ENCODE results near the gene CCDC180. TPM values are rescaled to one million over a fixed set of nuclear protein-coding genes. Genes with fewer than 3 reads are reported as not detected.

The CCDC180 gene
- total RNA-seq, 2 experiments from 2014 or later, result 0.13 to 1.2 TPM

DNA sequence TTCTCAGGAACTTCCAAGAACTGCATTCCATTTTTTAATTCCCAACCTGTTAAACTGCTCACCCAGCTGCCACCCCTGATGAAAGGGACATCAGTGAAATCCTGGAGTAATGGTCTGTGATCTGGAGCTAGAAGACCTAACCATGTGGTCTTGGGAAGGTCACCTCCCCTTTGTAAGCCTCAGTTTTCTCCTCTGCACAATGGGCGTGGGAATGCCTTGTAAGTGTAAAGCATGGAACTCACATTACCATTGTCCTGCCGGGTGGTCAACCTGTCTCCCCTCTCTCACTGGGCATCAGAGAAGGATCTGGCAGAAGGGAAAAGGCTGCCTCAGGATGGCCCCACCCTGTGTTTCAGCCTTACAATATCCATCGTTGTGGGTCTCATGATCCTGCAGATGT lies 15.3 kb upstream of the CCDC180 start:
- no peak overlapping the region for H2AFZ ChIP-seq (ENCODE audit: low read length)
- intact Hi-C loops (cut with micrococcal nuclease; ENCODE audit: unreplicated experiment), result no loop called here
- no peak for DNase-seq (ENCODE audit: low spot score)
- H3K36me3 ChIP-seq (ENCODE audit: insufficient read depth, low read length), result no peaks in the 10 kb centered on the region
- H3K9me3 ChIP-seq (ENCODE audit: low read length), result no peaks in the 10 kb centered on the region
- H3K79me2 ChIP-seq (ENCODE audit: insufficient read depth, low read depth, low read length), result no peaks in the 10 kb centered on the region
- no peaks in the 10 kb centered on the region for H3K9me2 ChIP-seq (ENCODE audit: insufficient read depth, low read length)
- no TSS peak for BruUV-seq (replicated peaks)
- no peaks in the 10 kb centered on the region for H4K20me1 ChIP-seq (ENCODE audit: insufficient read depth, low read length)
- CTCF ChIA-PET (ENCODE audit: unreplicated experiment), result no interaction called here
- POLR2A ChIA-PET, result no interaction called here
- H3K27ac ChIP-seq (ENCODE audit: low read depth, low read length, poor library complexity, severe bottlenecking), result no peak overlapping the region
- H3K4me3 ChIP-seq (ENCODE audit: low read depth, low read length, poor library complexity, severe bottlenecking), result no peak overlapping the region
- H3K4me1 ChIP-seq (ENCODE audit: insufficient read depth, low read length, poor library complexity, severe bottlenecking), result no peaks in the 10 kb centered on the region
- H3K4me2 ChIP-seq (ENCODE audit: low read length), result no peak overlapping the region
- TF ChIP-seq CTCF (conservative IDR thresholded peaks at IDR 0.05; ENCODE audit: low read length) (no peak), EZH2phosphoT487 (IDR thresholded peaks at IDR 0.05; ENCODE audit: borderline replicate concordance, low read depth, low read length) (no peak)

GRCh38 chr9:97293207-97293721 lies 14.2 kb upstream of the CCDC180 start:
- Histone ChIP-seq H3K79me2 (ENCODE audit: insufficient read depth, low read depth, low read length) (no peaks in the 10 kb centered on the region), H3K36me3 (ENCODE audit: insufficient read depth, low read length) (no peaks in the 10 kb centered on the region), H3K9me3 (ENCODE audit: low read length) (no peaks in the 10 kb centered on the region), H2AFZ (ENCODE audit: low read length) (no peak overlapping the region), H3K4me1 (ENCODE audit: insufficient read depth, low read length, poor library complexity, severe bottlenecking) (no peaks in the 10 kb centered on the region), H3K27ac (ENCODE audit: low read depth, low read length, poor library complexity, severe bottlenecking) (no peak overlapping the region), H4K20me1 (ENCODE audit: insufficient read depth, low read length) (no peaks in the 10 kb centered on the region), H3K4me2 (ENCODE audit: low read length) (no peak overlapping the region), H3K4me3 (ENCODE audit: low read depth, low read length, poor library complexity, severe bottlenecking) (no peak overlapping the region), H3K9me2 (ENCODE audit: insufficient read depth, low read length) (no peaks in the 10 kb centered on the region)
- POLR2A ChIA-PET, result no interaction called here
- TF ChIP-seq CTCF (conservative IDR thresholded peaks at IDR 0.05; ENCODE audit: low read length), result no peak
- DNase-seq (ENCODE audit: low spot score), result no peak
- CTCF ChIA-PET (ENCODE audit: unreplicated experiment), result no interaction called here
- intact Hi-C loops (cut with micrococcal nuclease; ENCODE audit: unreplicated experiment), result no loop called here
- BruUV-seq (replicated peaks), result no TSS peak

DNA sequence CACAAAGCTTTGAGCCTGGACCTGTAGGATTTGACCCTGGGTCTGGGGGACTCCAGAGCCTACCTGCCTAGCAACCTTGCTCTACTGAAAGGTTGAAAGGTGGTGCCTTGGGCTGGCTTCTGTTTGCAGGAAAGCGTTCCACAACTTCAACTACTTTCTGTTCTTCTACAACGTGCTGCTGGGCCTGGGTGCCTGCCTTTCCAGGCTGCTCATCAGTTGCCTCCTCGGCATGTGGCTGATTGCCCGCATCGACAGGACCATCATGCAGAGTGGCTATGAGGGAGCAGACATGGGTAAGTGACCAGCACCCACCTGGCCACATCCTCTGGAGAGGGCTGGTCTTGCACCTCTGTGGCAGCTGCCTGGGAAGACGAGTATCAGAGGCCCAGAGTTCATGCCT lies 13.6 kb upstream of the CCDC180 start:
- Histone ChIP-seq H3K4me1 (ENCODE audit: insufficient read depth, low read length, poor library complexity, severe bottlenecking) (no peaks in the 10 kb centered on the region), H3K4me3 (ENCODE audit: low read depth, low read length, poor library complexity, severe bottlenecking) (no peak overlapping the region), H3K4me2 (ENCODE audit: low read length) (no peak overlapping the region), H3K79me2 (ENCODE audit: insufficient read depth, low read depth, low read length) (no peaks in the 10 kb centered on the region), H2AFZ (ENCODE audit: low read length) (no peak overlapping the region), H3K36me3 (ENCODE audit: insufficient read depth, low read length) (no peaks in the 10 kb centered on the region), H3K27ac (ENCODE audit: low read depth, low read length, poor library complexity, severe bottlenecking) (no peak overlapping the region), H4K20me1 (ENCODE audit: insufficient read depth, low read length) (no peaks in the 10 kb centered on the region), H3K9me3 (ENCODE audit: low read length) (no peaks in the 10 kb centered on the region), H3K9me2 (ENCODE audit: insufficient read depth, low read length) (no peaks in the 10 kb centered on the region)
- intact Hi-C loops (cut with micrococcal nuclease; ENCODE audit: unreplicated experiment), result no loop called here
- BruUV-seq (replicated peaks), result no TSS peak
- ChIA-PET CTCF (ENCODE audit: unreplicated experiment) (no interaction called here), POLR2A (no interaction called here)
- no peak for TF ChIP-seq EZH2phosphoT487 (IDR thresholded peaks at IDR 0.05; ENCODE audit: borderline replicate concordance, low read depth, low read length)
- TF ChIP-seq CTCF (conservative IDR thresholded peaks at IDR 0.05; ENCODE audit: low read length), result no peak
- no peak for DNase-seq (ENCODE audit: low spot score)

Measured in OCI-LY7 (cell line).